AG09319 (cell line): ENCODE measurements around the gene BTBD9.

Experiments
- DNase-seq: peaks from one replicate; pipeline ENCODE4 v3.0.0-alpha.2; 2010; ENCODE audit warnings: low read depth; ENCODE audit errors: extremely low read depth
- TF ChIP-seq, protein P1 (sequence below): IDR thresholded peaks from 2 replicates; pipeline ENCODE4 v1.5.1; 2011; ENCODE audit warnings: low read depth, mild to moderate bottlenecking, inconsistent platforms, low read length, moderate library complexity

Gene BTBD9

DNA sequence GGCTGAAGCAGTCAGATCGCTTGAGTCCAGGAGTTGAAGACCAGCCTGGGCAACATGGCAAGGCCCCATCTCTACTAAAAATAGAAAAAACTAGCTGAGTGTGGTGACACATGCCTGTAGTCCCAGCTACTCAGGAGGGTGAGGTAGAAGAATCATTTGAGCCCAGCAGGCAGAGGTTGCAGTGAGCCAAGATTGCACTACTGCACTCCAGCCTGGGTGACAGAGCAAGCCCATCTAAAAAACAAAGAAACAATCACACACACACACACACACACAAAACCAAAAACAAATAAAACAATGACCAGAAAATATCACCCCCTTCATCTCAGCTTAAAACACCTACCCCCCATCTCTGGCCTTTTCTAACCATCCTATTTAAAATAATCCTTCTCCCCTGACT, 68.0 kb downstream of the BTBD9 start:
- TF ChIP-seq, protein P1, sequence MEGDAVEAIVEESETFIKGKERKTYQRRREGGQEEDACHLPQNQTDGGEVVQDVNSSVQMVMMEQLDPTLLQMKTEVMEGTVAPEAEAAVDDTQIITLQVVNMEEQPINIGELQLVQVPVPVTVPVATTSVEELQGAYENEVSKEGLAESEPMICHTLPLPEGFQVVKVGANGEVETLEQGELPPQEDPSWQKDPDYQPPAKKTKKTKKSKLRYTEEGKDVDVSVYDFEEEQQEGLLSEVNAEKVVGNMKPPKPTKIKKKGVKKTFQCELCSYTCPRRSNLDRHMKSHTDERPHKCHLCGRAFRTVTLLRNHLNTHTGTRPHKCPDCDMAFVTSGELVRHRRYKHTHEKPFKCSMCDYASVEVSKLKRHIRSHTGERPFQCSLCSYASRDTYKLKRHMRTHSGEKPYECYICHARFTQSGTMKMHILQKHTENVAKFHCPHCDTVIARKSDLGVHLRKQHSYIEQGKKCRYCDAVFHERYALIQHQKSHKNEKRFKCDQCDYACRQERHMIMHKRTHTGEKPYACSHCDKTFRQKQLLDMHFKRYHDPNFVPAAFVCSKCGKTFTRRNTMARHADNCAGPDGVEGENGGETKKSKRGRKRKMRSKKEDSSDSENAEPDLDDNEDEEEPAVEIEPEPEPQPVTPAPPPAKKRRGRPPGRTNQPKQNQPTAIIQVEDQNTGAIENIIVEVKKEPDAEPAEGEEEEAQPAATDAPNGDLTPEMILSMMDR = no peak
- DNase-seq = no peak

DNA sequence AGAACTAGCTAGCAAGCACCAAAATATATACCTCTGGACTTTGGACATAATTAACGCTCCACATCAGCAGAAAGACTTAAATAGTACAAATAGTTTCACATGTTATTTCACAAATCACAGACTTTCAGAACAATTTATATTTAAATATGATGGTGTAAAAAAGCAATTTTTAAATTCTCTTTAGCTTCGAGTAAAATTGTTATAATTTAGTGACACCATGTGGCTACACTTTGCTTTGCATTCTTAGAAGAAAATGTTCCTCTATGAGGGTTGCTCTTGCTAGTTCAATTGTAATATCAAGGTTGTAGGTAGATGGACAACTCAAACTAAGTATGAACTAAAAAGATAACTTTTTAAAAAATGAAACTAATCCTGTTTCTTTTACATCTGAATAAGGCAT, 69.0 kb downstream of the BTBD9 start:
- TF ChIP-seq, protein P1 = peak; percentile 38
- no peak for DNase-seq

DNA sequence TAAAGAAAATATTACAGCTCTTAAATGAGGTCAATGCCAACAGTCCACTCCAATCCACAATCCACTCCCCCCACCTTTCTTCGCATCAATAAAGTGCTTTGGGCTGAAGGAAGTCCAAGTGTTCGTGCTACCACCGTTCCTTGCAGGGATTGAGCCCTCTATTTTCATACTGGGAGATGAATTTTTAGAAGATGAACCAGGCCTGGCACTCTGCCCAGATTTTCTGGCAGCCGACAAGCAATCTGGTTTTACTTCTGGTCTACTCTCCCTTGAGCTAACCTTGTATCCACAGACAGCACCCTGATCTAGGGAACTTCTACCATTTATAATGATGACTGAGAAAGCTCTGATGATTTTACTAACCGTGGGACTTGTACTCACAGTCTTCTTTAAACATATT, 72.3 kb downstream of the BTBD9 start:
- TF ChIP-seq, protein P1 = no peak
- peak; percentile 80 for DNase-seq

DNA sequence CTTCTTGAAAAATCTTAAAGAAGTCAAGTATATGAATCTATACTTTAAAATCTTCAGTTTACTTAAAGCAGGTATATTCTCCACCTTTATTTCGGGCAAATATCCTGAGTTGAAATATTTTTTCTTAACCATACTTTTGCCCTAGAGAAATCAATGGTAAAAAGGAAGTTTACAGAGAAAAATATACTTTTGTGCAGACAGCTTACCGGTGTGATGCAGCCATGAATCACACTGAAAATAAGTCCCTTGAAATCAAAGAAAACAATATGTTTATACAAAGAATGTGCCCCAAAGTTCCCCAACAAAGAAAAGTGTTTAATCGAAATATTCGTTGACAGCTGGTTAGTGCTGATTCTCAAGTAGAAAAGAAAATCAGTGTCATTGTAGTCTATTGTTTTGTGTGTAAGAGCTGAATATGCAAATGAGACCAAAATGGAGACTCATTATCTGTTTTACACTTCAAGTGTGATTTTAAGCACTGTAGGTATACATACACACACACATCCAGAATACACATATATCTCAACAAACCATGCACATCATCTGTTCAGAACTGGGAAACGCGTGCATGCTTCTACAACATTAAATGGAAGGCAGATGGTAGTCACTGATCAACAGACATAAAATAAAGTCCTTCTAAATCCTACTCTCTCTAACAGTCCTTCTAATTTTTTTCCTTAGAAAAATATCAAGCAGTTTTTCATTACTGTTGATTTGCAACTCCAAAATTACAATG, 73.3 kb downstream of the BTBD9 start:
- no peak for DNase-seq
- TF ChIP-seq, protein P1 = no peak

DNA sequence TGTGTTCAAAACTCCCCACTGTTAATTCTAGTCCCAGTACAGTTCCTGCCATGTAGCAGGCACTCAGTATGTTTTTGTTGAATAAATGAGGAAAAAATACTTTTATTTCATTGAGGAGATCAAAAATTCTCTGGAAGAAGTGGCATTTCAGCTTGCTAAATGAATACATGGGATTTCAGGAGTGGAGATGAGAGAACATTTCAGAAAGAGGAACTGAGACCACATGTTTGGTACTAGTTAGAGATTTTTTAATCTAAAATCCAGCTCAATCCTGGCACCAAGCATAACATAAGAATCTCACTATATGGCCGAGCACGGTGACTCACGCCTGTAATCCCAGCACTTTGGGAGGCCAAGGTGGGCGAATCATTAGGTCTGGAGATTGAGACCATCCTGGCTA, 75.4 kb downstream of the BTBD9 start:
- TF ChIP-seq, protein P1 = no peak
- DNase-seq = no peak

DNA sequence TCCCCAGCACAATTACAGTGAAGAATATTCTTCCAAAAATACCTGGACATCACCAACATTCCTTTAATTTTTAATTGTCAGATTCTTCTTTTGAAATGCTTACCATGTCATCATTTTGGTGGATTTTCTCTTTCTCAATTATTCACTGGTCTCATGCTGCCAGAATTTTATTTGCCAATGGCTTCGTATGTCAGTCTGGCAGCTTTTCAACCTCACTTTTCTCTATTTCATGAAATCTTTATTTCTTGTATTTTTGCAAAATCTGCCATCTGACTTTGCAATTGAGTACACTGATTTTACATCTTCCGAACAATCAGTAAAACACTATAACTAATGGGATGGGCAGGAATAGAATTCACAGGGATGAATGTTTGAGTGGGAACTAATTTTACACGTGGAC, 84.1 kb downstream of the BTBD9 start:
- no peak for DNase-seq
- TF ChIP-seq, protein P1 = no peak

DNA sequence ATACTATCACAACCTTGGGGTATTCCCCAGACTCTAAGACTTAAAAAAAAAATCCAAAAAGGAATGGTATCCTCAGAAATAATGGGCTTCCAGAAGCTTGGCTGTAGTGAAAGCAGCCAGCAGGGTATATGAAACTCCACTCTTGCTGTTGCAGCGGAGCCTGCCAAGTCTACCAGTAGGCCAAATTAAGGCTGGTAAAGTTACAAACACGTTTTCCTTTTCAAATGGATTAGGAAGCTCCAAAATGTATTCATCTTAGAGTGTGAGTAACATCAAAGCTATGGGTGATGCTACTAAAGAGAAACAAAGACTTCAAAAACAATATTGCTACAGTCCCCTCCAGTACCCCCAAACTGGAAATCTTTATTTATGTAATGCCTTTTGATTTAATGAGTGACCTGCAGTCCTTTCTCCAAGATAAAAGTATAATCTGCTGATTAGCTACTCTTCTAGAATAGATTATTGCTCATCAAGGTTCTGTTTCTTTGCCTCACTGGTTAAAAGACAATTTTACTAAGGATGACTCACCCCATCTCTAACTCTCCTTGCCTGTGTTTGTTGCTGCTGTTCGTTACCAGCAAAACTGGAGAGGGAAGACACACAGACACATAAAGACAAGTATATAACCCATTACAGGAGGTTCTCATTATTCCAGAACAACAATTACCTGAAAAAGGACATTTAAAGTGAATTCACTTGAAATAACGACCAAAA, 84.9 kb downstream of the BTBD9 start:
- TF ChIP-seq, protein P1 = no peak
- DNase-seq = no peak
